SK-N-SH (cell line): ENCODE data around the gene TOGARAM2. TPM values are rescaled to one million over a fixed set of nuclear protein-coding genes. Genes with fewer than 3 reads are reported as not detected.

Experiments used
- CTCF ChIA-PET: fragments of 300-600, 350-600 bp; formaldehyde crosslinking; extraction: SDS; loops from one replicate; lab custom pipeline; 2021; lab: Yijun Ruan, JAX
- POLR2A ChIA-PET: fragments of 350-600 bp; sonication (Branson Sonifier 250); formaldehyde crosslinking; extraction: SDS; loops from one replicate; lab custom pipeline; 2020; ENCODE audit warnings: antibody characterized with exemption, inconsistent platforms; lab: Yijun Ruan, JAX
- DNase-seq: peaks from one replicate; pipeline ENCODE4 v3.0.0; 2012
- H2AFZ ChIP-seq: fragments of 200-600 bp; sonication (generic); 2 replicates; pipeline ENCODE4 v1.8.1; 2016; ENCODE audit warnings: antibody characterized with exemption, mild to moderate bottlenecking, low read depth
- H3F3A ChIP-seq: fragments of 200-600 bp; sonication (generic); replicated peaks from 2 replicates; pipeline ENCODE3; 2016; ENCODE audit warnings: antibody characterized with exemption, mild to moderate bottlenecking; ENCODE audit not compliant: insufficient read depth
- H3K27ac ChIP-seq, 2 experiments: fragments of 200-500 bp in 1 of 2; fragments of 200-600 bp in 1 of 2; sonication (Bioruptor generic) in 1 of 2; sonication (generic), shearing (Covaris generic) in 1 of 2; 2 replicates each; pipeline versions ENCODE4 v1.5.1 to v1.6.1; 2014 to 2016; ENCODE audit warnings: low read depth in 2 of 2, inconsistent platforms in 1 of 2, low read length in 1 of 2, mild to moderate bottlenecking in 1 of 2, mixed read lengths in 1 of 2
- H3K27me3 ChIP-seq: fragments of 200-600 bp; sonication (generic), shearing (Covaris generic); 2 replicates; pipeline ENCODE4 v1.6.1; 2016; ENCODE audit warnings: mixed run types; ENCODE audit not compliant: insufficient read depth
- H3K36me3 ChIP-seq, 2 experiments: fragments of 200-500 bp in 1 of 2; fragments of 200-600 bp in 1 of 2; sonication (Bioruptor generic) in 1 of 2; sonication (generic) in 1 of 2; replicated peaks in 1 of 2; 2 replicates each; pipeline versions ENCODE3 to v1.5.1; 2014 to 2016; ENCODE audit warnings: low read length in 1 of 2, mild to moderate bottlenecking in 1 of 2; ENCODE audit not compliant: insufficient read depth in 2 of 2, control insufficient read depth in 1 of 2
- H3K4me1 ChIP-seq, 2 experiments: fragments of 200-500 bp in 1 of 2; fragments of 200-600 bp in 1 of 2; sonication (Bioruptor generic) in 1 of 2; sonication (generic), shearing (Covaris generic) in 1 of 2; 2 replicates each; pipeline versions ENCODE4 v1.5.1 to v1.6.1; 2014 to 2016; ENCODE audit warnings: low read depth in 1 of 2, low read length in 1 of 2, mixed run types in 1 of 2; ENCODE audit not compliant: insufficient read depth in 2 of 2, control insufficient read depth in 1 of 2
- H3K4me2 ChIP-seq: fragments of 200-600 bp; sonication (generic), shearing (Covaris generic); 2 replicates; pipeline ENCODE4 v1.6.1; 2017; ENCODE audit warnings: mixed run types
- H3K4me3 ChIP-seq, 2 experiments: fragments of 200-500 bp in 1 of 2; fragments of 200-600 bp in 1 of 2; sonication (Bioruptor generic) in 1 of 2; sonication (generic), shearing (Covaris generic) in 1 of 2; 2 replicates each; pipeline versions ENCODE4 v1.5.1 to v1.8.1; 2014 to 2016; ENCODE audit warnings: low read depth in 2 of 2, inconsistent platforms in 1 of 2, low read length in 1 of 2, mild to moderate bottlenecking in 1 of 2, mixed read lengths in 1 of 2, moderate library complexity in 1 of 2
- H3K79me2 ChIP-seq: fragments of 200-600 bp; sonication (generic); 2 replicates; pipeline ENCODE4 v1.8.1; 2017; ENCODE audit warnings: mild to moderate bottlenecking; ENCODE audit not compliant: insufficient read depth
- H3K9ac ChIP-seq: fragments of 200-600 bp; sonication (generic); 2 replicates; pipeline ENCODE4 v1.6.1; 2017; ENCODE audit warnings: mixed run types
- H3K9me2 ChIP-seq: fragments of 200-600 bp; sonication (generic); 2 replicates; pipeline ENCODE4 v1.6.1; 2017; ENCODE audit warnings: mixed run types
- H3K9me3 ChIP-seq: fragments of 200-600 bp; sonication (generic); 2 replicates; pipeline ENCODE4 v1.6.1; 2017; ENCODE audit warnings: mixed run types, mild to moderate bottlenecking, moderate library complexity
- H4K20me1 ChIP-seq: fragments of 200-600 bp; sonication (generic); 2 replicates; pipeline ENCODE4 v1.6.1; 2017; ENCODE audit warnings: mild to moderate bottlenecking, mixed run types; ENCODE audit not compliant: insufficient read depth
- CHD2 ChIP-seq: fragments of 150-350 bp; IDR thresholded peaks from 2 replicates; pipeline ENCODE4 v1.6.1; 2018; ENCODE audit warnings: low read length; ENCODE audit not compliant: partially characterized antibody
- EP300 ChIP-seq, 2 experiments: IDR thresholded peaks; 2 replicates each; pipeline versions ENCODE4 v1.4.0 to v1.6.1; 2012; ENCODE audit warnings: borderline replicate concordance in 1 of 2, low read depth in 1 of 2, low read length in 1 of 2
- EZH2phosphoT487 ChIP-seq: fragments of 200-600 bp; sonication (generic); IDR thresholded peaks from 2 replicates; pipeline ENCODE4 v1.6.1; 2017; ENCODE audit warnings: low read depth, mixed run types, mild to moderate bottlenecking, antibody characterized with exemption, moderate library complexity, borderline replicate concordance
- FOXJ3 ChIP-seq: sonication (generic); formaldehyde crosslinking; IDR thresholded peaks from 2 replicates; pipeline ENCODE4 v1.5.1; 2020; ENCODE audit warnings: mild to moderate bottlenecking, missing genetic modification reagents
- GABPA ChIP-seq: IDR thresholded peaks from 2 replicates; pipeline ENCODE4 v1.4.0; 2012; ENCODE audit warnings: low read depth, mild to moderate bottlenecking
- JUND ChIP-seq: IDR thresholded peaks from 2 replicates; pipeline ENCODE4 v1.4.0; 2012
- MAX ChIP-seq: IDR thresholded peaks from 2 replicates; pipeline ENCODE4 v1.4.0; 2012; ENCODE audit warnings: low read depth
- POLR2AphosphoS5 ChIP-seq: IDR thresholded peaks from 2 replicates; pipeline ENCODE4 v1.6.1; 2012; ENCODE audit warnings: low read depth, low read length
- RAD21 ChIP-seq: IDR thresholded peaks from 2 replicates; pipeline ENCODE4 v1.6.1; 2012; ENCODE audit warnings: mild to moderate bottlenecking, low read length
- RCOR1 ChIP-seq: fragments of 150-350 bp; IDR thresholded peaks from 2 replicates; pipeline ENCODE4 v1.6.1; 2017; ENCODE audit warnings: antibody characterized with exemption, low read length
- TAF1 ChIP-seq: IDR thresholded peaks from 2 replicates; pipeline ENCODE4 v1.6.1; 2012; ENCODE audit warnings: low read depth, mild to moderate bottlenecking, low read length, moderate library complexity, borderline replicate concordance
- TCF12 ChIP-seq: IDR thresholded peaks from 2 replicates; pipeline ENCODE4 v1.4.0; 2012
- USF1 ChIP-seq: IDR thresholded peaks from 2 replicates; pipeline ENCODE4 v1.4.0; 2012; ENCODE audit warnings: low read depth, borderline replicate concordance
- USF2 ChIP-seq: fragments of 150-350 bp; IDR thresholded peaks from 2 replicates; pipeline ENCODE4 v1.6.1; 2017; ENCODE audit warnings: antibody characterized with exemption, low read length, low read depth, borderline replicate concordance
- WGBS: methylation state at CpG from one replicate; pipeline ENCODE4 v1.1.6; 2017; ENCODE audit warnings: low lambda C conversion rate; 5-methylcytosine and 5-hydroxymethylcytosine counted together
- polyA plus RNA-seq, 3 experiments: library from polyadenylated mRNA; depleted of rRNA; stranded (reverse); fragments of >200 nt; gene quantifications; 2 replicates each; pipeline ENCODE4 v1.2.3, GENCODE V29; 2012
- TF ChIP-seq, protein P1 (sequence below): fragments of 150-350 bp; IDR thresholded peaks from 2 replicates; pipeline ENCODE4 v1.6.1; 2016; ENCODE audit warnings: mild to moderate bottlenecking, low read depth, low read length

TOGARAM2 gene
- polyA plus RNA-seq, 1 of the 3 experiments (the other 2 are of a cell fraction), result 0.69 TPM

DNA sequence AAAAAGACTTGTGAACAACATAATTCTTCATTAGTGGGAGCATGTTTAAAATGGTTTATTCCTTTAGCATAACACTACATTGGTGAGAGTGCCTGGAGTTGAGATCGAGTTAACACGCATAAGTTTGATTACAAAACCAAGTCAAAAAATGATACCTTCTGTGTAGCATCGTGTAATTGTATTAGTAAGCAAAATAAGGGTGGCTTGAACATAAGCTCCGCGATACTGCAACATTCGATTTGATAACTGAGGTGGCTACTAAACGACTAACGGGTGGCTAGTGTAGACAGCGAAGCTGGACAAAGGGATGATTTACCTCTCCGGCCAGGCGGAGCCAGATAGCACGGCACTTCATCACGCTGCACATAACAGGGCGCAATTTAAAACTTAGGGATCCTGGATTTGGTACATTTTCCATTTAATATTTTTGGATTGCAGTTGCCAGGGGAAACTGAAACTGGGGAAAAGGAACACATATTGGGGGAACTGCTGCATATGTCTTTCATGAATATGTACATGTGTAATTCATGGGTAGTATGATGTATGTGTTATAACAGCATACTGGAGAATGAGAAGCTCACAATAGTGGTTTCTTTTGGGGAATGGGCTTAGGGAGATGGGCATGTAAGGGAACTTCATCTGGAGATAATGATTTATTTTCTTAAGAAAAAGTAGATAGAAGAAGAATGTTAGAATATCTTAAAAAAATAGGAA, 36.4 kb upstream of the TOGARAM2 start (continued):
- no peak for TF ChIP-seq TAF1
- no peak for TF ChIP-seq JUND

- ChIA-PET POLR2A (no interaction called here), CTCF (interaction anchor here (0.7 to 1.8 kb wide), 5 partner anchors 11 to 1124 kb away, joined by 3 to 4 read pairs (median 4); no protein-coding TSS in a partner anchor)
- peaks cover 61 to 65% of the 10 kb centered on the region in 2 experiments for H3K36me3 ChIP-seq
- H2AFZ ChIP-seq, result no peak overlapping the region
- peaks cover 27% of the 10 kb centered on the region for H3F3A ChIP-seq
- H4K20me1 ChIP-seq, result no peaks in the 10 kb centered on the region
- H3K4me1 ChIP-seq, result peaks cover 0 to 3% of the 10 kb centered on the region in 2 experiments; a peak in 2 of 4 replicates
- no peak overlapping the region; a peak in 1 of 4 replicates for H3K4me3 ChIP-seq
- H3K27me3 ChIP-seq, result no peaks in the 10 kb centered on the region
- TF ChIP-seq GABPA (no peak), EZH2phosphoT487 (no peak), USF1 (no peak), EP300 (IDR thresholded peaks at IDR 0.05; ENCODE audit: borderline replicate concordance in 1 of 2, low read depth in 1 of 2, low read length in 1 of 2) (no peak), MAX (no peak), RAD21 (no peak), FOXJ3 (no peak), POLR2AphosphoS5 (no peak), CHD2 (no peak), USF2 (no peak), TCF12 (no peak), RCOR1 (no peak)
- TF ChIP-seq, protein P1, sequence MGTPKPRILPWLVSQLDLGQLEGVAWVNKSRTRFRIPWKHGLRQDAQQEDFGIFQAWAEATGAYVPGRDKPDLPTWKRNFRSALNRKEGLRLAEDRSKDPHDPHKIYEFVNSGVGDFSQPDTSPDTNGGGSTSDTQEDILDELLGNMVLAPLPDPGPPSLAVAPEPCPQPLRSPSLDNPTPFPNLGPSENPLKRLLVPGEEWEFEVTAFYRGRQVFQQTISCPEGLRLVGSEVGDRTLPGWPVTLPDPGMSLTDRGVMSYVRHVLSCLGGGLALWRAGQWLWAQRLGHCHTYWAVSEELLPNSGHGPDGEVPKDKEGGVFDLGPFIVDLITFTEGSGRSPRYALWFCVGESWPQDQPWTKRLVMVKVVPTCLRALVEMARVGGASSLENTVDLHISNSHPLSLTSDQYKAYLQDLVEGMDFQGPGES, result no peak
- H3K9me3 ChIP-seq, result no peaks in the 10 kb centered on the region
- H3K9me2 ChIP-seq, result no peaks in the 10 kb centered on the region
- H3K79me2 ChIP-seq, result no peaks in the 10 kb centered on the region
- H3K9ac ChIP-seq, result no peak overlapping the region
- no peak overlapping the region for H3K4me2 ChIP-seq
- no peak for DNase-seq
- no peak overlapping the region for H3K27ac ChIP-seq
- 91% methylated on average over 2 of the region's 2 CpGs for WGBS
Measured at GRCh38 chr2:28948160-28948559, 32.9 kb upstream of the TOGARAM2 start.
